Measurements from ENCODE around the gene SLC23A2. TPM values are rescaled to one million over a fixed set of nuclear protein-coding genes. Genes with fewer than 3 reads are reported as not detected.

SLC23A2 gene
- total RNA-seq, 4 donors from 2014 or later = 10.5 to 29.0 (median 20.4) TPM

DNA sequence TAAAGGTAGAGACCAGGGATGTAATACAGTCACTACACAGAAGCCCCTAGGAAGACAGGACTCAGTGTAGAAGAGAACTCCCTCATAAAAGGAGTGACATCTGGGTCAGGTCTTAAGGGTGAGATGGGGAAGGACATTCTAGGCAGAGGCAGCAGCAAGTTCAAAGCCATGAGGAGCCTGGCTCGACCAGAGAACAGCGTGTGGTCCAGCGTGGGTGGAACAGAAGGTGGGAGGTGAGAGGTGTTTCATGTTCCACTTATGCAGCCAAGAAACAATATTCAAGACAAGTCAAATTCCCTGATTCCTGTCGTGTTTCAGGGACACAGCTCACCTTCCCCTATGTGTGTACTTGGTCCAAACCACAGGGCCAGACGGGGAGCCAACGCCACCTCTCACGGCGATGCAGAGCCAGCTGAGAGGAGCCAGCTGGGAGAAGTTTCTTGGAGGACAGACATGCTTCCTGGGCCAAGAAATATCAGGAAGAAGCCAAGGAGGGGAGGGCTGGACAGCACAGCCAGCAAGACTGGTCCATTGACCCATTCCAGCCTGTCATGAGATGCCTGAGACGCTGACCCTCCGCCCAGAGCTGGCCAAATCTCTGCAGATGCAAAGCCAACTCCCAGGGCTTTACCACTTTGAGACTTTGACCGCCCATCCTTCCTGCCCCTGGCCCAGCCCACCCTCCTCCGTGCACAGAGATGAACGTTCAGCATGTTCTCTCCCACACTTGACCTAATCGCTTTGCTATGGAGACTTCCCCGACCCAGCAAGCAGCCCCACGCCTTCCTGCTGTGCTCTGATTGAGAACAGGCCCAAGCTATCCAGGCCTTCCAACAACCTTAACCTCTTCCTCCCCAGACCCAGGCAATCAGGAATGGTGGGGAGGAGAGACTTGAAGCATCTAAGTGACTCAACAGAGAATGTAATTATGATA is 165.8 kb downstream of the SLC23A2 start:
- H3K4me3 ChIP-seq = no peak overlapping the region
- TF ChIP-seq POLR2AphosphoS5 (IDR thresholded peaks at IDR 0.05) (no peak), EP300 (IDR thresholded peaks at IDR 0.05) (no peak), POLR2A (IDR thresholded peaks at IDR 0.05) (no peak)
- TF ChIP-seq, protein P1, sequence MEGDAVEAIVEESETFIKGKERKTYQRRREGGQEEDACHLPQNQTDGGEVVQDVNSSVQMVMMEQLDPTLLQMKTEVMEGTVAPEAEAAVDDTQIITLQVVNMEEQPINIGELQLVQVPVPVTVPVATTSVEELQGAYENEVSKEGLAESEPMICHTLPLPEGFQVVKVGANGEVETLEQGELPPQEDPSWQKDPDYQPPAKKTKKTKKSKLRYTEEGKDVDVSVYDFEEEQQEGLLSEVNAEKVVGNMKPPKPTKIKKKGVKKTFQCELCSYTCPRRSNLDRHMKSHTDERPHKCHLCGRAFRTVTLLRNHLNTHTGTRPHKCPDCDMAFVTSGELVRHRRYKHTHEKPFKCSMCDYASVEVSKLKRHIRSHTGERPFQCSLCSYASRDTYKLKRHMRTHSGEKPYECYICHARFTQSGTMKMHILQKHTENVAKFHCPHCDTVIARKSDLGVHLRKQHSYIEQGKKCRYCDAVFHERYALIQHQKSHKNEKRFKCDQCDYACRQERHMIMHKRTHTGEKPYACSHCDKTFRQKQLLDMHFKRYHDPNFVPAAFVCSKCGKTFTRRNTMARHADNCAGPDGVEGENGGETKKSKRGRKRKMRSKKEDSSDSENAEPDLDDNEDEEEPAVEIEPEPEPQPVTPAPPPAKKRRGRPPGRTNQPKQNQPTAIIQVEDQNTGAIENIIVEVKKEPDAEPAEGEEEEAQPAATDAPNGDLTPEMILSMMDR (IDR thresholded peaks at IDR 0.05) = no peak
- no peaks in the 10 kb centered on the region for H3K27me3 ChIP-seq
- DNase-seq (ENCODE audit: low spot score in 2 of 2) = no peak
- no peaks in the 10 kb centered on the region for H3K36me3 ChIP-seq
- WGBS = 41% methylated on average over 13 of the region's 16 CpGs
- peaks cover 5% of the 10 kb centered on the region for H3K4me1 ChIP-seq
- no peak overlapping the region for H3K27ac ChIP-seq
- no peaks in the 10 kb centered on the region for H3K9me3 ChIP-seq

DNA sequence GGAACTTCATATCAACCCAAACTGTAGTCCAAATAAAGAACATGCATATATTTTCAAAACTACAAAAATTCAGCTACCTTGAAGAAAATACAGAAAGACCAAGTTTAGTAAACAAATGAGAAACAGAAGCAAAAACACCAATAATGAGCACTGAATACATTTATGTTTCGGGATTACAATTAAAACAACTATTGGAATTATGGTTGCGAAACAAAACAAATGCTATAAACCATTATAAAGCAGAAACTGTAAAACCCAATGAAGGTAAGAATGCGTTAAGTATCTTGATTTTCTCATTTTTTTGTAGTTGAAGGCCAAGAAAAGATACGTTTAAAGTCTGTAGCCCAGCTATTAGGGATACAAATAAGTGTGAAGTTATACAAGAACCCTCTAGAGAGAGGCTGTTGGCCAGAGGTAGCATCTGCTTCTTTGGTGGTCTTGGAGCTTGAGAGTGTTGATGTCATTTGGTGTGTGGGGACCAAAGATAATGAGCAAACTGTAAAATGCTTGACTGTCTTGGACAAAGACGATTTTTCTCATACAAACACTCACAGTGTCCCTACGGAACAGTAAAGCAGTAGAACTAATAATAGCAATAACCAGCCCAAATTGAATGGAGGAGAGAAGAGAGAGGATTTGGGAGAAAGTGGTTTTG is 168.1 kb downstream of the SLC23A2 start:
- H3K36me3 ChIP-seq = no peaks in the 10 kb centered on the region
- WGBS = 62% methylated on average over 6 of the region's 6 CpGs
- no peak overlapping the region for H3K4me3 ChIP-seq
- H3K9me3 ChIP-seq = no peaks in the 10 kb centered on the region
- H3K27ac ChIP-seq = no peak overlapping the region
- TF ChIP-seq EP300 (IDR thresholded peaks at IDR 0.05) (no peak), POLR2AphosphoS5 (IDR thresholded peaks at IDR 0.05) (no peak), POLR2A (IDR thresholded peaks at IDR 0.05) (no peak)
- TF ChIP-seq, protein P1 (IDR thresholded peaks at IDR 0.05) = no peak
- peaks cover 5% of the 10 kb centered on the region for H3K4me1 ChIP-seq
- DNase-seq (ENCODE audit: low spot score in 2 of 2) = no peak
- no peaks in the 10 kb centered on the region for H3K27me3 ChIP-seq

DNA sequence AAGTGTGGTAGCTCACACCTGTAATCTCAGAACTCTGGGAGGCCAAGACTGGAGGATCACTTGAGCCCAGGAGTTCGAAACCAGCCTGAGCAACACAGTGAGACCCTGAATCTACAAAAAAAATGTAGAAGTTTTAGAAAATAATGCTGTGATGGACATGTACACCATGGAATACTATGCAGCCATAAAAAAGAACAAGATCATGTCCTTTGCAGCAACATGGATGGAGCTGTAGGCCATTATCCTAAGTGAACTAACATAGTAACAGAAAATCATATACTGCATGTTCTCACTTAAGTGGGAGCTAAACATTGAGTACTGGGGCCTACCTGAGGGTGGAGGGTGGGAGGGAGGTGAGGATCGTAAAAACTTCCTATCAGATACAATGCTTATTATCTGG is 168.8 kb downstream of the SLC23A2 start:
- H3K36me3 ChIP-seq = no peaks in the 10 kb centered on the region
- TF ChIP-seq POLR2AphosphoS5 (IDR thresholded peaks at IDR 0.05) = no peak
- TF ChIP-seq, protein P1 (IDR thresholded peaks at IDR 0.05) = no peak
- no peak for TF ChIP-seq POLR2A (IDR thresholded peaks at IDR 0.05)
- no peak for TF ChIP-seq EP300 (IDR thresholded peaks at IDR 0.05)
- H3K4me3 ChIP-seq = no peak overlapping the region
- no peak for DNase-seq (ENCODE audit: low spot score in 2 of 2)
- no peaks in the 10 kb centered on the region for H3K9me3 ChIP-seq
- 94% methylated on average over 2 of the region's 2 CpGs for WGBS
- peaks cover 5% of the 10 kb centered on the region for H3K4me1 ChIP-seq
- H3K27me3 ChIP-seq = no peaks in the 10 kb centered on the region
- no peak overlapping the region for H3K27ac ChIP-seq

- H3K36me3 ChIP-seq = no peaks in the 10 kb centered on the region
- H3K27me3 ChIP-seq = no peaks in the 10 kb centered on the region
- H3K4me3 ChIP-seq = no peak overlapping the region
- H3K27ac ChIP-seq = no peak overlapping the region
- no peak for DNase-seq (ENCODE audit: low spot score in 2 of 2)
- WGBS = 28% methylated on average over 2 of the region's 2 CpGs
- no peaks in the 10 kb centered on the region for H3K9me3 ChIP-seq
- TF ChIP-seq, protein P1 (IDR thresholded peaks at IDR 0.05) = no peak
- peaks cover 5% of the 10 kb centered on the region for H3K4me1 ChIP-seq
Measured at GRCh38 chr20:4830696-4831095, 170.6 kb downstream of the SLC23A2 start.

- H3K9me3 ChIP-seq = no peaks in the 10 kb centered on the region
- H3K36me3 ChIP-seq = no peaks in the 10 kb centered on the region
- peaks cover 3% of the 10 kb centered on the region for H3K4me1 ChIP-seq
- no peak overlapping the region for H3K27ac ChIP-seq
- WGBS = 90% methylated on average over 3 of the region's 3 CpGs
- TF ChIP-seq POLR2A (IDR thresholded peaks at IDR 0.05) = no peak
- TF ChIP-seq, protein P1 (IDR thresholded peaks at IDR 0.05) = no peak
- TF ChIP-seq EP300 (IDR thresholded peaks at IDR 0.05) = no peak
- no peak for TF ChIP-seq POLR2AphosphoS5 (IDR thresholded peaks at IDR 0.05)
- H3K4me3 ChIP-seq = no peak overlapping the region
- peak in 1 of 2 donors; percentile 24 for DNase-seq (ENCODE audit: low spot score in 2 of 2)
- no peaks in the 10 kb centered on the region for H3K27me3 ChIP-seq
Measured at GRCh38 chr20:4830259-4830658, 171.1 kb downstream of the SLC23A2 start.

Data from suprapubic skin (tissue), 4 donors.